ENCODE data around the gene HEMK1. TPM values are rescaled to one million over a fixed set of nuclear protein-coding genes. Genes with fewer than 3 reads are reported as not detected.
A peak's percentile ranks its signal among the peaks of the same experiment; 100 is the strongest.

Gene HEMK1
- total RNA-seq, 1 experiment from 2014 or later: 20.9 TPM

GRCh38 chr3:50586763-50587070 is 17.4 kb downstream of the HEMK1 start (continued):
- no peak for TF ChIP-seq ERG (CRISPR knock-in tag; IDR thresholded peaks at IDR 0.05)
- TF ChIP-seq NR3C1 (CRISPR knock-in tag; conservative IDR thresholded peaks at IDR 0.05; ENCODE audit: low read depth): no peak
- no peak for TF ChIP-seq ZNF532 (CRISPR knock-in tag; IDR thresholded peaks at IDR 0.05; ENCODE audit: borderline replicate concordance)
- no peak for TF ChIP-seq USF2 (CRISPR knock-in tag; IDR thresholded peaks at IDR 0.05)
- no peak for TF ChIP-seq ATF2 (CRISPR knock-in tag; IDR thresholded peaks at IDR 0.05; ENCODE audit: borderline replicate concordance, low read depth)
- no peak for TF ChIP-seq ZNF219 (CRISPR knock-in tag; IDR thresholded peaks at IDR 0.05; ENCODE audit: borderline replicate concordance)
- TF ChIP-seq JUN (CRISPR knock-in tag; IDR thresholded peaks at IDR 0.05): no peak

- ATAC-seq: no peak
- no peak for DNase-seq (ENCODE audit: low spot score)
- POLR2A ChIA-PET: interaction anchor here (0.6 kb wide), 1 partner anchor 324 kb away, joined by 3 read pairs; no protein-coding TSS in a partner anchor
- Mint-ChIP-seq H3K9me3 (no peaks in the 10 kb centered on the region), H3K4me1 (no peaks in the 10 kb centered on the region), H3K27ac (no peak overlapping the region), H3K4me3 (no peak overlapping the region), H3K27me3 (ENCODE audit: low read depth) (peaks cover 3% of the 10 kb centered on the region; the same call in 1 of the 2 replicates), H3K36me3 (no peaks in the 10 kb centered on the region)
- CTCF ChIA-PET: interaction anchor here (0.7 to 2.8 kb wide), 4 partner anchors 15 to 316 kb away, joined by 3 to 12 read pairs (median 3); partner anchors contain the start of gene CISH
- TF ChIP-seq ETV6 (CRISPR knock-in tag; IDR thresholded peaks at IDR 0.05): no peak
- TF ChIP-seq ELF4 (CRISPR knock-in tag; IDR thresholded peaks at IDR 0.05; ENCODE audit: low read depth): no peak
- no peak for TF ChIP-seq E2F4 (CRISPR knock-in tag; IDR thresholded peaks at IDR 0.05; ENCODE audit: borderline replicate concordance, low read depth)
- no peak for TF ChIP-seq GTF2I (CRISPR knock-in tag; conservative IDR thresholded peaks at IDR 0.05)
These were observed 18.1 kb downstream of the HEMK1 start for GRCh38 chr3:50587373-50587772.

GRCh38 chr3:50587806-50588758 is 18.8 kb downstream of the HEMK1 start:
- H3K36me3 Mint-ChIP-seq: no peaks in the 10 kb centered on the region
- H3K9me3 Mint-ChIP-seq: no peaks in the 10 kb centered on the region
- H3K27me3 Mint-ChIP-seq (ENCODE audit: low read depth): peaks cover 3% of the 10 kb centered on the region; the same call in 1 of the 2 replicates
- no peak for ATAC-seq
- no peak for DNase-seq (ENCODE audit: low spot score)
- TF ChIP-seq GABPB1 (CRISPR knock-in tag; IDR thresholded peaks at IDR 0.05) (peak; percentile 56; the same call in 1 of the 2 replicates), SMAD4 (CRISPR knock-in tag; IDR thresholded peaks at IDR 0.05) (no peak)
- H3K4me3 Mint-ChIP-seq: no peak overlapping the region
- ChIA-PET POLR2A (interaction anchor here (0.6 kb wide), 1 partner anchor 286 kb away, joined by 4 read pairs; no protein-coding TSS in a partner anchor), CTCF (interaction anchor here (1.2 to 5.9 kb wide), 4 partner anchors 16 to 38 kb away, joined by 3 to 70 read pairs (median 6); partner anchors contain the start of gene CISH)
- no peak overlapping the region for H3K27ac Mint-ChIP-seq
- no peaks in the 10 kb centered on the region for H3K4me1 Mint-ChIP-seq
